HUES64 (cell line): ENCODE measurements around the gene MYO3B.
A peak's percentile ranks its signal among the peaks of the same experiment; 100 is the strongest.

Experiments used
- H3K27ac ChIP-seq: 2 replicates; pipeline ENCODE4 v1.7.0; 2013; ENCODE audit warnings: low read depth, low read length, inconsistent platforms
- H3K27me3 ChIP-seq: 2 replicates; pipeline ENCODE4 v1.6.1; 2013; ENCODE audit warnings: mild to moderate bottlenecking, low read length; ENCODE audit not compliant: insufficient read depth
- H3K36me3 ChIP-seq: 2 replicates; pipeline ENCODE4 v1.6.1; 2013; ENCODE audit warnings: mild to moderate bottlenecking, low read length; ENCODE audit not compliant: insufficient read depth
- H3K4me1 ChIP-seq: 2 replicates; pipeline ENCODE4 v1.6.1; 2013; ENCODE audit warnings: mild to moderate bottlenecking, low read length, moderate library complexity; ENCODE audit not compliant: insufficient read depth
- H3K4me3 ChIP-seq: 2 replicates; pipeline ENCODE4 v1.5.1; 2013; ENCODE audit warnings: mild to moderate bottlenecking, low read length, moderate library complexity
- H3K9ac ChIP-seq: 2 replicates; pipeline ENCODE4 v1.6.1; 2013; ENCODE audit warnings: mild to moderate bottlenecking, low read depth, low read length
- H3K9me3 ChIP-seq: 2 replicates; pipeline ENCODE4 v1.6.1; 2013; ENCODE audit warnings: low read depth, low read length; ENCODE audit not compliant: insufficient read depth
- WGBS: fragments of 150-250, 120-280 bp; methylation state at CpG from one replicate; pipeline ENCODE4 v1.1.7; 2013; ENCODE audit warnings: missing lambda C conversion rate; 5-methylcytosine and 5-hydroxymethylcytosine counted together

Gene MYO3B

GRCh38 chr2:170213651-170214050, 35.7 kb downstream of the MYO3B start:
- Histone ChIP-seq H3K27ac (peak overlapping the region; percentile 15; the same call in 1 of the 2 replicates), H3K4me1 (peaks cover 57% of the 10 kb centered on the region), H3K27me3 (no peaks in the 10 kb centered on the region), H3K4me3 (no peak overlapping the region), H3K9ac (no peak overlapping the region), H3K9me3 (peaks cover 25% of the 10 kb centered on the region), H3K36me3 (no peaks in the 10 kb centered on the region)
- WGBS: 66% methylated on average over 2 of the region's 2 CpGs

GRCh38 chr2:170214309-170214948, 36.5 kb downstream of the MYO3B start:
- peak overlapping the region; percentile 27 for H3K4me3 ChIP-seq
- H3K4me1 ChIP-seq: peaks cover 57% of the 10 kb centered on the region
- H3K27me3 ChIP-seq: no peaks in the 10 kb centered on the region
- 4% methylated on average over 7 of the region's 7 CpGs for WGBS
- peak overlapping the region; percentile 99 for H3K27ac ChIP-seq
- no peaks in the 10 kb centered on the region for H3K36me3 ChIP-seq
- H3K9ac ChIP-seq: peak overlapping the region; percentile 58; the same call in 1 of the 2 replicates
- H3K9me3 ChIP-seq: peaks cover 18% of the 10 kb centered on the region

GRCh38 chr2:170215021-170215420, 37.1 kb downstream of the MYO3B start:
- Histone ChIP-seq H3K4me3 (peak overlapping the region; percentile 27), H3K4me1 (peaks cover 57% of the 10 kb centered on the region), H3K9ac (peak overlapping the region; percentile 58; the same call in 1 of the 2 replicates), H3K9me3 (peaks cover 13% of the 10 kb centered on the region), H3K36me3 (no peaks in the 10 kb centered on the region), H3K27ac (peak overlapping the region; percentile 99), H3K27me3 (no peaks in the 10 kb centered on the region)
- 0% methylated on average over 2 of the region's 2 CpGs for WGBS

GRCh38 chr2:170216428-170216827, 38.5 kb downstream of the MYO3B start:
- WGBS: 98% methylated on average over 3 of the region's 3 CpGs
- H3K27me3 ChIP-seq: no peaks in the 10 kb centered on the region
- H3K4me3 ChIP-seq: no peak overlapping the region
- H3K27ac ChIP-seq: peak overlapping the region; percentile 99; the same call in 1 of the 2 replicates
- H3K9me3 ChIP-seq: peaks cover under 1% of the 10 kb centered on the region; the same call in 1 of the 2 replicates
- H3K4me1 ChIP-seq: peaks cover 61% of the 10 kb centered on the region
- H3K9ac ChIP-seq: no peak overlapping the region
- H3K36me3 ChIP-seq: no peaks in the 10 kb centered on the region

- no peak overlapping the region for H3K4me3 ChIP-seq
- peaks cover 65% of the 10 kb centered on the region for H3K4me1 ChIP-seq
- H3K9ac ChIP-seq: no peak overlapping the region
- H3K36me3 ChIP-seq: no peaks in the 10 kb centered on the region
- no peaks in the 10 kb centered on the region for H3K9me3 ChIP-seq
- H3K27me3 ChIP-seq: no peaks in the 10 kb centered on the region
- WGBS: 73% methylated on average over 4 of the region's 5 CpGs
- no peak overlapping the region; the same call in 1 of the 2 replicates for H3K27ac ChIP-seq
Measured at GRCh38 chr2:170216981-170217380, 39.0 kb downstream of the MYO3B start.

- 93% methylated on average over 4 of the region's 4 CpGs for WGBS
- Histone ChIP-seq H3K4me1 (peaks cover 68% of the 10 kb centered on the region), H3K27me3 (no peaks in the 10 kb centered on the region), H3K27ac (no peak overlapping the region), H3K9me3 (no peaks in the 10 kb centered on the region), H3K4me3 (no peak overlapping the region), H3K36me3 (no peaks in the 10 kb centered on the region), H3K9ac (no peak overlapping the region)
Measured at GRCh38 chr2:170217778-170218251, 39.9 kb downstream of the MYO3B start.

- WGBS: 97% methylated on average over 2 of the region's 2 CpGs
- Histone ChIP-seq H3K4me3 (no peak overlapping the region), H3K9me3 (no peaks in the 10 kb centered on the region), H3K27me3 (no peaks in the 10 kb centered on the region), H3K4me1 (peaks cover 68% of the 10 kb centered on the region), H3K36me3 (no peaks in the 10 kb centered on the region), H3K27ac (no peak overlapping the region), H3K9ac (no peak overlapping the region)
Measured at GRCh38 chr2:170218456-170218855, 40.5 kb downstream of the MYO3B start.

GRCh38 chr2:170218931-170219330, 41.0 kb downstream of the MYO3B start:
- Histone ChIP-seq H3K4me3 (no peak overlapping the region), H3K27me3 (no peaks in the 10 kb centered on the region), H3K9me3 (no peaks in the 10 kb centered on the region), H3K4me1 (peaks cover 63% of the 10 kb centered on the region), H3K27ac (no peak overlapping the region), H3K36me3 (no peaks in the 10 kb centered on the region), H3K9ac (no peak overlapping the region)
- WGBS: 83% methylated on average over 1 of the region's 1 CpG

- Histone ChIP-seq H3K27ac (peak overlapping the region; percentile 53), H3K9ac (0 out of 2 replicates have a peak overlapping the region, but pooled peaks have one; percentile 23)
- WGBS: 72% methylated on average over 6 of the region's 6 CpGs
Measured at GRCh38 chr2:170221317-170222288, 43.7 kb downstream of the MYO3B start.

GRCh38 chr2:170222298-170222697, 44.4 kb downstream of the MYO3B start:
- peaks cover 31% of the 10 kb centered on the region for H3K4me1 ChIP-seq
- 68% methylated on average over 5 of the region's 5 CpGs for WGBS
- H3K9ac ChIP-seq: 0 out of 2 replicates have a peak overlapping the region, but pooled peaks have one; percentile 23
- no peaks in the 10 kb centered on the region for H3K9me3 ChIP-seq
- no peaks in the 10 kb centered on the region for H3K36me3 ChIP-seq
- H3K27ac ChIP-seq: peak overlapping the region; percentile 53
- no peaks in the 10 kb centered on the region for H3K27me3 ChIP-seq
- H3K4me3 ChIP-seq: no peak overlapping the region

More at GRCh38 chr2:170221317-170222288, 43.7 kb downstream of the MYO3B start:
- no peaks in the 10 kb centered on the region for H3K9me3 ChIP-seq
- no peaks in the 10 kb centered on the region for H3K36me3 ChIP-seq
- H3K4me3 ChIP-seq: no peak overlapping the region
- H3K27me3 ChIP-seq: no peaks in the 10 kb centered on the region
- peaks cover 38% of the 10 kb centered on the region for H3K4me1 ChIP-seq

GRCh38 chr2:170222842-170223241, 44.9 kb downstream of the MYO3B start:
- H3K27ac ChIP-seq: no peak overlapping the region; the same call in 1 of the 2 replicates
- WGBS: 76% methylated on average over 2 of the region's 2 CpGs

More at GRCh38 chr2:170222842-170223241, 44.9 kb downstream of the MYO3B start:
- Histone ChIP-seq H3K36me3 (no peaks in the 10 kb centered on the region), H3K4me3 (no peak overlapping the region), H3K27me3 (no peaks in the 10 kb centered on the region), H3K4me1 (peaks cover 27% of the 10 kb centered on the region), H3K9ac (no peak overlapping the region), H3K9me3 (no peaks in the 10 kb centered on the region)
